Mesenteric fat pad (tissue), 1 donor: ENCODE results near the gene ZNF211. TPM values are rescaled to one million over a fixed set of nuclear protein-coding genes. Genes with fewer than 3 reads are reported as not detected.

Experiments used
- DNase-seq: peaks from one replicate; pipeline ENCODE4 v3.0.0-alpha.2; 2020; ENCODE audit warnings: low spot score
- total RNA-seq: library from RNA; stranded (reverse); fragmentation: NEBNext Ultra II Directional; extraction: Animal tissue kit (Norgen Biotek cat#: 25700); gene quantifications from one replicate; pipeline ENCODE4 v1.2.1, GENCODE V29; 2021
- donor health status: DM: yes; HTN: yes; CAD: no.

ZNF211 gene
- total RNA-seq, 1 donor from 2014 or later = 6.8 TPM

DNA sequence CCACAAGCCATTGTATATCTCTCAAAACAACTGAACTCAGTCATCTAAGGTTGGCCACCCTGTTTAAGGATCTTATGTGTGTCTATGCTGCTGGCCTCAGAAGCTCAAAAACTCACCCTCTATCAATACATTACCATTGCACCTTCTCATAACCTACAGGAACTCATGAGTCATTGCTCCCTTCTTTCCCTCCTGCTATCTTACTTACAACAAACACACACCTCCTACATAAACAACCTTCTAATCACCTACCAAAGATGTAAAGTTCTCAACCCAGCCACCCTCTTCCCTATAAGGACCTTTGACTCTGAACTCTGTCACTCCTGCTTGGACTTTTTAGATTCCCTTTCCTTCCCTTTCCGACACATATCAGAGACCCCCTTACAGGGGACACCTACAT is 22.5 kb downstream of the ZNF211 start:
- DNase-seq = no peak

DNA sequence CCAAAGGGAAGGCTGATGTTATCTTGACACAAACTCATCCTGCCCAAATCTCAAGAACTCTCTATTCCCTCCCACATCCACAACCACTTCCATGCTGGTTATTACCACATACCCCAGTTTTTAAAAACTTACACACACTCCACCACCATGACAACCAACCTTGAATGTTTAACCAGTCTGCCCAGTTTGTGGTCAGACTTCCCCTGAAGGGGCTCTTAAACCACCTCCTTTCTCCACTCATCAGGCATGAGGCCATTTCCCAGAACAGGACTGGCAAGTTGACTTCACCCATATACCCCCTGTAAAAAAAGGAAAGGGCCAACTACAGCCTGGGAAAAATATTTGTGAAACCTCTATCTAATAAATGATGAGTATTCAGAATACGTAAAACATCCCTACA is 23.4 kb downstream of the ZNF211 start:
- DNase-seq = no peak

DNA sequence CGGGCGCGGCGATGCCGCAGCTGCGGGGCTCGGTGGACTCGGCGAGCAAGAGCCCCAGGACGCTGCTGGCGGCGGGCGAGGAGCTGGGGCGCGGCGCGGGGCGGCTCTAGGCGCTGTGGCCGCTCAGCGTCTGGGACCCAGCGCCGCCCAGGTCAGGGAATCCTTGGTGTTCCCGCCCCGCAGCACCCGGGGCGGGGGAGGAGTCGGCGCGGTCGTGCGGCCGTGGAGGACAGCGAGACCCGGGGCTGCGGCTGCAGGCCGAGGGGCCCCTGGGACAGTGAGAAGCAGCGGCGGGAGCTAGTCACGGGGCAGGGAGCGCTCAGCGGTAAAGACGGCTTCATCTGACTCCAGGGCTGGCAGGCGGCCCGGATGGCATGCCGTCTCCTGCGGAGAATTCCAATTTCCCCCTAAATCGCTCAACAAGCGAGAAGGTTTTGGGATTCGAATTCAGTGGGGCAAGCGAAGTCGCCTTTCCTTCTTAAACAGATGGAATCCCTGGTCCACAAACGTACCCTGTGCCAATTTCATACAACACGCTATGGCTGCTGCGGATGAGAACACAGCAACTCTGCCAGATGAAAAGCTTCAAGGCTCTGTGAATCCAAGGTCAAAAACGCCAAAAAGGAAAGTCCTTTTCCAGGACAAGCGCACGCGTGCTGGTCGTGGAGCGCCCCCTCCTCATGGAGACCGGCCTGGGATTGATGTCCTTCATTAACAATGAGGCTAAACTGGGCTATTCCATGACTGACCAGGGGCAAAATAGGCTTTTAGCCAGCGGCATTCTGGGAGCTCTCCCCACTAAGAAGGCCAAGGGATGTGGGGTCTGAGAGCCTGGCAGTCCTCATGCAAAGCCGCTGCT is 31.5 kb downstream of the ZNF211 start:
- DNase-seq = no peak

DNA sequence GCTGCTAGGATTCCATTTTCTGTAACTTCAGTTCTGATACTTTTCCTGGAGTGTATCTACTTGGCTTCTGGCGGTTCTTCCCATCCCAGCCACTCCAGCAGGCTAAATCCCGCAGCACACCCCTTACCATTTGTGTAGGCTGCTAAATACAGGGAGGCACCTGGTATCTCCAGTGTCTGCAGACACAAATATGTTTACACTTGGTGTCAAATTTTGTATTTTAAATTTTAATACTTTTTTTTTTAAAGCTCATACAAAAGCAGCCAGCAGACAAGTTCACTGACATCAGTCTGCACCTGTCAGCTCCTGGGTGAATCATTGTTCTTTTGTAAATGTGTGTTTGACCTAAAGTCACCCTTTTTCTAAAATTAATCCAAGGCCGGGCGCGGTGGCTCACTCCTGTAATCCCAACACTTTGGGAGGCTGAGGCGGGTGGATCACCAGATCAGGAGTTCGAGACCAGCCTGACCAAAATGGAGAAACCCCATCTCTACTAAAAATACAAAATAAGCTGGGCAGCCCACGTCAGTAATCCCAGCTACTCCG is 32.4 kb downstream of the ZNF211 start:
- DNase-seq = no peak

DNA sequence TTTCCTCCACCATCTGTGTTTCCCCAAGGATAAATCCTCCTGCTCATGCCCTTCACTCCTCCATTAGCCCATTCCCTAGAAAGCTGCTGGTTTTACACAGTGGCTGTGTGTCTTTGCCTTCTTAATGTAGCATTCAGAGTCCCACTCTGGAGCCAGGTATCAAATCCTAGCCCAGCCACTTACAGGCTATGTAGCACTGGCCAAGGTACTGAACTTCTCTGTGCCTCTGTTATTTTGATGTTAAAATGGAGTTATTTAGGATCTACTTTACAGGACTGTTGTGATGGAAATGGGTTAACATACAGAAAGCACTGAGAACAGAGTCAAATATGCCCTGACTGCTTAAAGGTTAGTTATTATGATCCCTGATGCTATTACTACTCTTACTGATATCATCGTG is 34.3 kb downstream of the ZNF211 start:
- DNase-seq = no peak

DNA sequence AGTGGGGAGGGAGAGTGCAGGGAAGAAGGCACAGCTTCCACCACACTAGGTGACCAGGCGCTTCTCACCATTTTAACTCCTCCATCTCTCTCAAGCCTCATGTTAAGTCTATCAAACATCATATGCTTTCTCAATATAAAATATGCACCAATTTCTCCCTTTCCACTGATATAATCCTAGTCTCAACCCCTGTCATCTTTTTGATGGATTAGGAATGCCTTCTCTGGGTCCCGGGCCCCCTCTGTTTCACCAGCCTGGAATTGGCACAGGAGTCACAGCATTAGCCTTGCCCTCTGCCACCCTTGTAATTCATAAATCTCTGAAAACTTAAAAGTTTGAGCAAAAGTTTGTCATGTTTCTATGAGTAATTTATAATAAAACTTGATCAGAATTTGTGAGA is 35.7 kb downstream of the ZNF211 start, which contains the start of gene ZSCAN4:
Gene ZSCAN4 (plus strand): TSS at position 301 of the 400 bp plus-strand sequence. CDS start 7,211 bp downstream, outside the sequence.
- DNase-seq = no peak

DNA sequence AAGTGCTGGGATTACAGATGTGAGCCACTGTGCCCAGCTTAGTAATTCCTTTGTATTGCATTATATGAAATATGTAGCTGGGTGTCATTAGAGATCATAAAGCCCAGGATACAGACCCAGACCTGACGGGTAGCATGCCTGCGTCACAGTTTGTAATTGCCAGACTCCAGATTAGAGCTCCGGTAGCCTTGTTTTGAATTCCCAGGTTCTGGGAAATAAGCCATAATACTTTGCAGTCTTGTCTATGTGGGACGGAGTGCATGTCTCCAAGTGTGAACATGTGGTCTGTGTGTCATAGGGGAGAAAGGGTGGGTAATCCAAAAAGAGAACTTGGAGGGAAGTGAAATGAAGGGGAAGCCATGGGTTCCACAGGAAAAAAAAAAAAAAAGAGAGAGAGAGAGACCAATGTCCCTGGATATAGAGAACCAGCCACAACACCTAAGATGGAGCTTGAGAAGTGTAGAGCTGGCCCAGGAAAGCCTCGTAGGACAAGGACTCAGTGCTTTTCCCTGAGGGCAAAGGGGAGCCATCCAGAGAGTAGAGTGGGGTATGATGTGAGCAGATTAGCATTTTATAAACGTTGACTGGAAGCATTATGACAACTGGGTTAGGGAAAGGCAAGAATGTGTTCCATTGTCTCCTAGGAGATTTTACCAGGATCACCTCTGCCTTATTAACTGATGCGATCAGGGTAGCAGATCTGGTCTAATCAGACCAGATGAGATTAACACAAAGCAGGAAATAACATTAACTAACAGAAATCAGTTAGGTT is 38.3 kb downstream of the ZNF211 start:
- DNase-seq = no peak

DNA sequence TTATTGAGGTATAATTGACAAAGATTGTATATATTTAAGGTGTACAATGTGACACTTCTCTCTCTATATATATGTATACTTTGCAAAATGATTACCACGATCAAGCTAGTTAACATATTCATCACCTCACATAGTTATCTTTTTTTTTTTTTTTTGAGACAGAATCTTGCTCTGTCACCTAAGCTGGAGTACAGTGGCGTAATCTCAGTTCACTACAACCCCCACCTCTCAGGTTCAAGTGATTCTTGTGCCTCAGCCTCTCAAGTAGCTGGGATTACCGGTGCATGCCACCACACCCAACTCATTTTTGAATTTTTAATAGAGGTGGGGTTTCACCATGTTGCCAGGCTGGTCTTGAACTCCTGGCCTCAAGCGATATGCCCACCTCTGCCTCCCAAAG is 39.5 kb downstream of the ZNF211 start:
- DNase-seq = no peak

DNA sequence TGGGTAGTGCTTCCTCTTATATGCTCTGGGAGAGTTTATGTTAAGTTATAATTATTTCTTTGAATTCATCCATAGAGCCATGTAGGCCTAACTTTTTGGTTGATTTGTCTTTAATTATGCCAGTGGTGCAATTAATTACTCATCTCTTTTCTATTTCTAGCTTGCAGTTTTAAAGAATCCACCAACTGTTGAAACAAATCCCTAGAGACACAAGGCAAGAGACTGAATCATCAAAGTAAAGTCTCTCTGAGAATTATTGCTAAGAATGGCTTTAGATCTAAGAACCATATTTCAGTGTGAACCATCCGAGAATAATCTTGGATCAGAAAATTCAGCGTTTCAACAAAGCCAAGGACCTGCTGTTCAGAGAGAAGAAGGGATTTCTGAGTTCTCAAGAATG is 42.9 kb downstream of the ZNF211 start:
- DNase-seq = no peak

DNA sequence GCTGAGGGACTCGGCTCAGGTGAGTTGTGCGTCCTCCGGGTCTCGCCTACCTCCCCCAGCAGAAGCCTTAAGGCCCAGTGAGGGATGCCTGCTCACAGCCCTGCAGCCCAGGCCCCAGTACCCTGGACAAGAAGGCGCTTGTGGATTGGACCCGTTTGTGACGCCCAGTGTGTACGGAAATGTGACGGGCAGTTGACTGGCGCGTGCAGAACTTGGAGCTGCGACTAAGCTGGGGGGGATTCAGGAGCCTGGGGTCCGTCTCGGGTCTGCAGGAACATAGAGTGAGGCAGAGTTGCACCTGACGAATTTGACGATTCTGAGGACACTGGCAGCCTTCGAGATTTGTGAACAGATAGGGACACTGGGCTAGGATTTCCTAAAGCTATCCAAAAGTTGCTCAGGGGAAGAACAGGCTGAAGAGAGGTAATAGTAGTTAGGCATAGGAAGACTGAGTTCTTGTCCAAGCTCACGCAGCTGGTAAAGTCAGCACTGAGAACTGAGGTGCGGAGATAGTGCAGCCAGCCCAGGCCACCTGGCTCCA is 49.3 kb downstream of the ZNF211 start:
- no peak for DNase-seq

DNA sequence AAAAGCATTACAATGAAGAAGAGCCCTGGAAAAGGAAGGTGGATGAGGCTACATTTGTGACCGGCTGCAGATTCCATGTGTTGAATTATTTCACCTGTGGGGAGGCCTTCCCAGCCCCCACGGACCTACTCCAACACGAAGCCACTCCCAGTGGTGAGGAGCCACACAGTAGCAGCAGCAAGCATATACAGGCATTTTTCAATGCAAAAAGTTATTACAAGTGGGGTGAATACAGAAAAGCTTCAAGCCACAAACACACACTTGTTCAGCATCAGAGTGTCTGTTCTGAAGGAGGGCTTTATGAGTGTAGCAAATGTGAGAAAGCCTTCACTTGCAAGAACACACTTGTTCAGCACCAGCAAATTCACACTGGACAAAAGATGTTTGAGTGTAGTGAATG is 53.8 kb downstream of the ZNF211 start:
- DNase-seq = no peak

DNA sequence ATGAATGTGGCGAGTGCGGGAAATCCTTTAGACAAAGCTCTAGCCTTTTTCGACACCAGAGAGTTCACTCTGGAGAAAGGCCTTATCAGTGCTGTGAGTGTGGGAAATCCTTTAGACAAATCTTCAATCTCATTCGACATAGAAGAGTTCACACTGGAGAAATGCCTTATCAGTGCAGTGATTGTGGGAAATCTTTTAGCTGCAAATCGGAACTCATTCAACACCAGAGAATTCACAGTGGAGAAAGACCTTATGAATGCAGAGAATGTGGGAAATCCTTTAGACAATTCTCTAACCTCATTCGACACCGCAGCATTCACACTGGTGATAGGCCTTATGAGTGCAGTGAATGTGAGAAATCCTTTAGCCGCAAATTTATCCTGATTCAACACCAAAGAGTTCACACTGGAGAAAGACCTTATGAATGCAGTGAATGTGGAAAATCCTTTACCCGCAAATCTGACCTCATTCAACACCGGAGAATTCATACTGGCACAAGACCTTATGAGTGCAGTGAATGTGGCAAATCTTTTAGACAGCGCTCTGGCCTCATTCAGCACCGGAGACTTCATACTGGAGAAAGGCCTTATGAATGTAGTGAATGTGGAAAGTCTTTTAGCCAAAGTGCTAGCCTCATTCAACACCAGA is 54.5 kb downstream of the ZNF211 start:
- no peak for DNase-seq

DNA sequence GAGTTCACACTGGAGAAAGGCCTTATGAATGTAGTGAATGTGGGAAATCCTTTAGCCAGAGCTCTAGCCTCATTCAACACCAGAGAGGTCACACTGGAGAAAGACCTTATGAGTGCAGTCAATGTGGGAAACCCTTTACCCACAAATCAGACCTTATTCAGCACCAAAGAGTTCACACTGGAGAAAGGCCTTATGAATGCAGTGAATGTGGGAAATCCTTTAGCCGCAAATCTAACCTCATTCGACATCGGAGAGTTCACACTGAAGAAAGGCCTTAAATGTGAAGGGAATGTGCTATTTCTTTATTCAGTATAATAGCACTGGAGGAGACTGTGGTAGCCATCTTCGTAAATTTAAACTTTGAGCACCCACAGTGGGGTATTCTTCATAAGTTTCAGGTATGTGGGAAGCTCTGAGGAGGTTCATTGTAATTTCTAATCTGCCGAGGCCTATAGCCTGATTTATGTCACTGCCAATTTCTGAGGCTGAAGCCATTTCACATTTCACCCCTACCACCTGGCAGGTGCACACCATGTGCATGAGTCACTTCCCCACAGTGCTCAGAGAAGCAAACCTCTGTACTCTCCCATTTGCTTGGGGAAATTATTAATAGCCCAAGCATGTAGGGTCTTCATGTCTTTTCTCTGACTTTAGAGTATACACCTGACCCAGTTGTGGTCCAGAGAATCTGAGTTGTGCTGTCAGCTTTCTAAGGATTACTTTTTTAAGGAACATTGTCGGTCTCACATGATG is 55.2 kb downstream of the ZNF211 start:
- no peak for DNase-seq

DNA sequence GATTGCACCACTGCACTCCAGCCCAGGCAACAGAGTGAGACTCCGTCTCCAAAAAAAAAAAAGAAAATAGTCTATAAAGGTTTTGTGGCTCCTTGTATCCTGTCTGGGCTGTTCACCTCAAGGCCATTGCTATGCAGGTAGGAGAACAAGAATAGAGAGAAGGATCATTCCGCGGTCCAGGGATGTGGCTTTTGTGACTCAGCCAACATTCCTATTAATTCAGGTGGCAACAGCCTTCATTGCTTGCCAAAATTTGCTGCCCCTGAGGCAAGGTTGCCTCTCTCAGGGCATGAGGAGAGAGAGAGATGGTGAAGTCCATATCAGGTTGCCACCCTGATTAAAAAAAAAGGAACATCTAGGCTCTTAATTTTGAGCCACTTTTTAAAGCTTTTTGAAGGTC is 56.8 kb downstream of the ZNF211 start:
- DNase-seq = no peak

Other genes with a start within 250 kb of the ZNF211 start
- gene ZNF548, start 243.3 kb upstream of the ZNF211 start, total RNA-seq = 13.9 TPM
- gene ZNF17, start 222.0 kb upstream of the ZNF211 start, total RNA-seq = 8.6 TPM
- gene ZNF749, start 197.8 kb upstream of the ZNF211 start, total RNA-seq = 12.1 TPM
- 0.64 TPM for gene VN1R1, start 176.0 kb upstream of the ZNF211 start, total RNA-seq
- gene ZNF772, start 155.6 kb upstream of the ZNF211 start, total RNA-seq = 7.6 TPM
- gene ZNF419, start 145.4 kb upstream of the ZNF211 start, total RNA-seq = 7.8 TPM
- 7.0 TPM for gene ZNF773, start 133.2 kb upstream of the ZNF211 start, total RNA-seq
- gene ZNF549, start 105.8 kb upstream of the ZNF211 start, total RNA-seq = 4.7 TPM
- gene ZNF550, start 73.3 kb upstream of the ZNF211 start, total RNA-seq = 9.3 TPM
- gene ZNF416, start 54.3 kb upstream of the ZNF211 start, total RNA-seq = 4.5 TPM
- gene ZIK1, start 49.0 kb upstream of the ZNF211 start, total RNA-seq = 2.4 TPM
- 3.0 TPM for gene ZNF530, start 33.3 kb upstream of the ZNF211 start, total RNA-seq
- gene ZNF134, start 18.9 kb upstream of the ZNF211 start, total RNA-seq = 10.2 TPM
- gene ZSCAN4, start 35.8 kb downstream of the ZNF211 start, total RNA-seq = not detected
- 9.9 TPM for gene ZNF551, start 48.8 kb downstream of the ZNF211 start, total RNA-seq
- 4.8 TPM for gene ZNF154, start 76.0 kb downstream of the ZNF211 start, total RNA-seq
- 3.9 TPM for gene ZNF671, start 94.5 kb downstream of the ZNF211 start, total RNA-seq
- gene ZNF776, start 113.6 kb downstream of the ZNF211 start, total RNA-seq = 11.5 TPM
- 13.0 TPM for gene ZNF586, start 136.5 kb downstream of the ZNF211 start, total RNA-seq
- 4.0 TPM for gene ZNF552, start 181.7 kb downstream of the ZNF211 start, total RNA-seq
- gene ZNF587B, start 197.1 kb downstream of the ZNF211 start, total RNA-seq = 16.6 TPM
- 25.7 TPM for gene ZNF587, start 216.7 kb downstream of the ZNF211 start, total RNA-seq